BLaER1 treated with 17β-estradiol and CSF1 and Interleukin-3, amounts not matched to agents 10 nM and 100 nM (cell line): Measurements from ENCODE around the gene MPIG6B.
A peak's percentile ranks its signal among the peaks of the same experiment; 100 is the strongest.

Source experiments
- H3K27ac ChIP-seq, 11 experiments: shearing (Covaris generic); formaldehyde crosslinking; 2 replicates each; pipeline ENCODE4 v1.8.1; 2022
- H3K27me3 ChIP-seq, 11 experiments: shearing (Covaris generic); formaldehyde crosslinking; 2 replicates each; pipeline ENCODE4 v1.8.1; 2022
- H3K36me3 ChIP-seq, 11 experiments: shearing (Covaris generic); formaldehyde crosslinking; 2 replicates each; pipeline ENCODE4 v1.8.1; 2022
- H3K4me1 ChIP-seq, 10 experiments: shearing (Covaris generic); formaldehyde crosslinking; 2 replicates each; pipeline ENCODE4 v1.8.1; 2022
- H3K4me2 ChIP-seq, 11 experiments: shearing (Covaris generic); formaldehyde crosslinking; 2 replicates each; pipeline ENCODE4 v1.8.1; 2022
- H3K4me3 ChIP-seq, 10 experiments: shearing (Covaris generic); formaldehyde crosslinking; 2 replicates each; pipeline ENCODE4 v1.8.1; 2022
- H3K9ac ChIP-seq, 11 experiments: shearing (Covaris generic); formaldehyde crosslinking; 2 replicates each; pipeline ENCODE4 v1.8.1; 2022
- H3K9me3 ChIP-seq, 11 experiments: shearing (Covaris generic); formaldehyde crosslinking; replicated peaks in 1 of 11; 2 replicates each; pipeline ENCODE4 v1.8.1; 2022
- H4K20me1 ChIP-seq, 11 experiments: shearing (Covaris generic); formaldehyde crosslinking; 2 replicates each; pipeline ENCODE4 v1.8.1; 2022
- Cebpa-rat ChIP-seq, 11 experiments: shearing (Covaris generic); IDR thresholded peaks; 2 replicates each; pipeline ENCODE4 v1.8.1; 2022

MPIG6B gene

DNA sequence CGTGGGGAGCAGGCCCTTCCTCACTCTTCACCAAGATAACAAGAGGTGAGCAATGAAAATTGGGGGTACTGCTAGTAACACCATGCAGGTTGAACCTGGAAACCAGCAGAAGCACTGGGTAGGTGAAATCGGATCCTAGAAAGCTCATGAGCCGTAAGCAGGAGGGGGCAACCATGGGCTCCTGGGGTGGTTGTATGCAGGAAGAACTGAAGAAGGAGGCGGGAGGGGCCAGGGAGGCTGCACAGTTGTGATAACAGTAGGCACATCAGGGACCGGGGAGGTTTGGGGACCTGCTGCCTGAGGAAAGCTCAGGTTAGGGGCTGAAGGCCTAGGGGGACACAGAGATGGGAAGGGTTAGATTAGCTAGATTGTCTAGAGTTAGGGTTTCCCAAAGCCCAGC lies 36.7 kb upstream of the MPIG6B start:
- Histone ChIP-seq H3K9me3 (no peaks in the 10 kb centered on the region), H3K27ac (no peak overlapping the region), H3K4me2 (no peak overlapping the region), H3K9ac (no peak overlapping the region; a peak in 1 of 22 replicates), H4K20me1 (peaks cover 0 to 34% (median 0%) of the 10 kb centered on the region in 11 experiments; a peak in 7 of 22 replicates), H3K4me1 (peaks cover 9 to 33% (median 23%) of the 10 kb centered on the region in 10 experiments), H3K36me3 (peaks cover 77 to 89% (median 84%) of the 10 kb centered on the region in 11 experiments), H3K4me3 (no peak overlapping the region), H3K27me3 (no peaks in the 10 kb centered on the region)
- TF ChIP-seq Cebpa-rat (IDR thresholded peaks at IDR 0.05): no peak

DNA sequence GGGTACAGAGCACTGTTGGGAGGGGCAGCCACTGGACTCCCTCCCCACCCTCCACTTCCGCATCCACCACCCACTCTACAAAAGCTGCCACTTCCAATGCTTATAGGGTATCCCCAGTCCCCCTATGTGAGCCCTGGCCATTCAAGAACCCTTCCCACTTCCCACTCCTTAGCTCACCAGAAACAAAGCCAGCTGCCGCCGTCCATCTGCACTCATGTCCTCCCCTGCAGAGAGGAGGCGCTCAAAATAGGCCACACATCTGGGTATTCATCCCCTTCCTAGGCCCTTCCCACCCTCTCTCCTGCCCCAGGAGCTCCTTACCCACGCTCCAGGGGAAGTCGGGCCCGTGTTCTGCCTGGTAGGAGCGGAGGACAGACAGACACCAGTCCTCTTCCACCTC lies 35.9 kb upstream of the MPIG6B start:
- H3K4me2 ChIP-seq: no peak overlapping the region
- H3K27me3 ChIP-seq: no peaks in the 10 kb centered on the region
- no peak overlapping the region for H3K27ac ChIP-seq
- no peaks in the 10 kb centered on the region for H3K9me3 ChIP-seq
- peaks cover 84 to 95% (median 91%) of the 10 kb centered on the region in 11 experiments for H3K36me3 ChIP-seq
- no peak overlapping the region for H3K4me3 ChIP-seq
- H3K9ac ChIP-seq: peak overlapping the region in 1 of 11 experiments; percentile 9; a peak in 1 of 22 replicates
- H3K4me1 ChIP-seq: peaks cover under 1 to 24% (median 15%) of the 10 kb centered on the region in 10 experiments; a peak in 18 of 20 replicates
- H4K20me1 ChIP-seq: peaks cover 0 to 34% (median 0%) of the 10 kb centered on the region in 11 experiments; a peak in 6 of 22 replicates
- TF ChIP-seq Cebpa-rat (IDR thresholded peaks at IDR 0.05): no peak

DNA sequence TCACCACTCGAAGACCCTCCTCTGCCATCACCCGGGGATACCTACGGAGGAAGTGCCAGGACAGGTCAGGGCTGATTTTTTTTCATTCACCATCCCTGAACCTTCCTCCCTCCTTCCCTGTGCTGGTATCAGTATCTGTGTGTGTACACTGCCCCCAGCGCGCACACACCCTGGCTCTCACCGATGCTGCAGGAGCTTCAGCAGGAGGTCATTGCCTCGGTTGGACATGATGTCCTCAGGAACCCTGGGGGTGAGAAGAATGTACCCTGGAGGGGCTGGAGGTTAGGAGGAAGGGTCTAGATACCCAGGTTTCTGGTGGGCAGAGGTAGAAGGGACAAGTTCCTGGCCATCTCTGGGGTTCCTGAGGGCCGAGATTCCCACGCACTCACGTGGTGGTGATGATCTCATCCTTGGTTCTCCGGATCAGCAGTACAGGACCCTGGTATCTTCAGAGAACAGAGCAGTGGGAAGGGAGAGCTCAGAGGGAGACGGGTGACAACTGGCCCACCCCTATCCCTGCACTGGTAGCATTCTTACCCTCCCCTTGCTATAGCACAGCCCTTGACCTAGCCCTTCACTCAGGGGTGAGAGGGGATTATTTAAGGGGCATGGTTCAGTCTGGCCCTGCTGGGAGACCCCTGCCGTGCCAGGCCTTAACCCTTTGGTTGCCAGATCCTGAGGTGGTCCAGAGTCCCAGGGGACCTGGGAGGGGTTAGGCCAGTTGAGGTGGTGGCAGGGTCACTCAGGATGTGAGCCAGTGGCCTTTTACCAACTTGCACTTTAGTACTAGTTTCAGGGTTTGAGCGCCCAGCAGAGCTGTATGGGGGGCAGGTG lies 35.1 kb upstream of the MPIG6B start:
- Histone ChIP-seq H3K27ac (no peak overlapping the region), H3K9ac (no peak overlapping the region), H3K36me3 (peaks cover 89 to 99% (median 94%) of the 10 kb centered on the region in 11 experiments), H3K9me3 (no peaks in the 10 kb centered on the region), H4K20me1 (peaks cover 0 to 34% (median 1%) of the 10 kb centered on the region in 11 experiments; a peak in 6 of 22 replicates), H3K27me3 (no peaks in the 10 kb centered on the region), H3K4me1 (peaks cover 0 to 24% (median 12%) of the 10 kb centered on the region in 10 experiments; a peak in 12 of 20 replicates), H3K4me2 (no peak overlapping the region), H3K4me3 (no peak overlapping the region)
- no peak for TF ChIP-seq Cebpa-rat (IDR thresholded peaks at IDR 0.05)

DNA sequence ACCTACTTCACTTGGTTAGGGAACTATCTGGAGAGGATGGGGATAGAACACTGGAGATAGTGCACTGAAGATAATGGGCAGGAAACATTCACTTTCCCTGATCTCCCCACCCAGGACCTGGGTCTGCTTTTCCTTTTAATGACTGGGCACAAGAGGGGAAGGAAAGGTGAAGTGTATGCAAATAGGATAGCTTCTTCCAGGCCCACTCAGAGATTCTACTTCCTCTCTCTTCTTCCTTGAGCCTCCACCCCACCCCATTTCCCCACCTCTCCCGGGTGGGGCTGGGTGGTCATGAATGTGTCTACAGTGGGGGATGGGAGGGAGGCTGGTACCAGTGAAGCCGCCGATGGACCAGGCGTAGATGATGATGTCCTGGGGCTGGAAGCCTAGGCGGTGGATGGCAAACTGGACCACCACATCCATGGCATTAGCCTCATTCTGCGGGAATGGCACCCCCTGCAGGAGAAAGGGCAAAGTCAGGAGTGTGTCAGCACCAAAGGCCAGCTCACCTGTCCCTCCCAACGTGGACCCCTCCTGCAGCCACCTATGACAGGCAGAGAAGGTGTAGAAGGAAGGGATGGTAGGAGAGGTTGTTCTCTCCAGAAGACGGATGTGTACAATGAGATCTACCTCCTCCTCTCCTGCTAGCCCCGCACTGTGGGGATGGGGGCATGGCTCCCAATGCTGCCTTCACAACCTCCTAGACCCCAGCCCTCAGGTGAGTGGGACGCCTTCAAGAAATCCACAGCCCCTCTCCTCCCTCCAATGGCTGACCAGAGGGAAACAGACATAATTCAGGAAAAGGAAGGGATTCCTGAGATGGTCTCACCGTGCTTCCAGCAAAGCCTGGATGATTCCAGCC lies 33.7 kb upstream of the MPIG6B start:
- H3K9me3 ChIP-seq: no peaks in the 10 kb centered on the region
- no peaks in the 10 kb centered on the region for H3K27me3 ChIP-seq
- no peak overlapping the region for H3K27ac ChIP-seq
- peaks cover 0 to 34% (median 3%) of the 10 kb centered on the region in 11 experiments; a peak in 6 of 22 replicates for H4K20me1 ChIP-seq
- peaks cover 0 to 24% (median 12%) of the 10 kb centered on the region in 10 experiments; a peak in 12 of 20 replicates for H3K4me1 ChIP-seq
- peak overlapping the region in 2 of 11 experiments; percentile 43 to 46; a peak in 1 of 22 replicates for H3K9ac ChIP-seq
- H3K4me3 ChIP-seq: no peak overlapping the region
- peak overlapping the region in 6 of 11 experiments; percentile 19 to 57 (median 49); a peak in 11 of 22 replicates for H3K4me2 ChIP-seq
- peaks cover 93 to 99% (median 95%) of the 10 kb centered on the region in 11 experiments for H3K36me3 ChIP-seq
- TF ChIP-seq Cebpa-rat (IDR thresholded peaks at IDR 0.05): no peak

DNA sequence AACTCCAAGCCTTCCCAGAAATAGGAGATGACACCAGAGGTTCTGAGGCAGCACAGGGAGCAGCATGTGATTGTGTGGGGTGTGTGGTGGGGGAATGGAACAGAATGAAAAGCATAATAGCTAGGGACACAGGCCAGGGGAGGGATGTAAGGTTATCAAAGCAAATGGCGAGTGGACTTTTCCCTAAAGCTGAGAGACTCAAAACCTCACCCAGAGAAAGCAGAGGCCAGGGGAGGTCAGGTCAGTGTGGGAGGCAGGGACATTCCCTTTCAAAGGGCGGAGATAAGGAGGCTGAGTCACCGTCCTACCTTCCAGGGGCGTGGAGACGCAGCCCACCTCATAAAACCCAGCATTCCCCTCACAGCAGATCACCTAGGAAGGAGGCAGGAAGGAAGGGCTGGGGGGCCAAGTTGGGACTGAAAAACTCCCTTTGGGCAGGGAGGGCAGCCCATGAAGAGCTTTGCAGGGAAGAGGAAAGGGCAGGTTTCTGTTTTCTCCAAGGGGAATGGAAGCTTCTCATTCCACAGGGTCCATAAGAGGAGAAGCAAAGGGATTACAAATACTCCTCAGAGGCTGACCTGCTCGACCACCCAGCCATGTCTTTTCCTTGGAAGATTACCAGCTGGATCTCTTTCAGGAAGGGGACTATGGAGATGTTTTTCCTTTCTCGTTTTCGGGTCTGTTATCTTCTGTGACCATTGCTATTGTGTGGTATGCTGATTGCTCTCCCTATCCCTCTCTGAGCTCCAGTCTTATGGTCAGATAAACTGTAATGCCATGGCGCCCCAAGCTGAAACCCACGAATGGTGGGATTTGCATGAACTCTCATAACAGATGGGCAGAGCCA lies 32.7 kb upstream of the MPIG6B start:
- TF ChIP-seq Cebpa-rat (IDR thresholded peaks at IDR 0.05): no peak
- Histone ChIP-seq H3K27me3 (no peaks in the 10 kb centered on the region), H4K20me1 (peaks cover 0 to 34% (median 4%) of the 10 kb centered on the region in 11 experiments; a peak in 7 of 22 replicates), H3K9ac (peak overlapping the region in 4 of 11 experiments; percentile 13 to 46 (median 29); a peak in 6 of 22 replicates), H3K27ac (peak overlapping the region in 1 of 11 experiments; percentile 13; a peak in 1 of 22 replicates), H3K36me3 (peaks cover 97 to 100% (median 98%) of the 10 kb centered on the region in 11 experiments), H3K9me3 (no peaks in the 10 kb centered on the region), H3K4me2 (peak overlapping the region in 5 of 11 experiments; percentile 39 to 57 (median 52); a peak in 7 of 22 replicates), H3K4me1 (peaks cover 0 to 24% (median 12%) of the 10 kb centered on the region in 10 experiments; a peak in 12 of 20 replicates), H3K4me3 (no peak overlapping the region)

GRCh38 chr6:31691078-31691463 lies 32.1 kb upstream of the MPIG6B start:
- Histone ChIP-seq H3K4me1 (peaks cover 0 to 24% (median 12%) of the 10 kb centered on the region in 10 experiments; a peak in 12 of 20 replicates), H3K36me3 (peaks cover 97 to 100% (median 98%) of the 10 kb centered on the region in 11 experiments), H4K20me1 (peaks cover 0 to 34% (median 4%) of the 10 kb centered on the region in 11 experiments; a peak in 7 of 22 replicates), H3K4me2 (0 out of 22 replicates have a peak overlapping the region, but pooled peaks of 1 of the 11 experiments have one; percentile 56), H3K9ac (peak overlapping the region in 3 of 11 experiments; percentile 13 to 43 (median 21); a peak in 5 of 22 replicates), H3K4me3 (no peak overlapping the region), H3K27ac (no peak overlapping the region), H3K9me3 (no peaks in the 10 kb centered on the region), H3K27me3 (no peaks in the 10 kb centered on the region)
- no peak for TF ChIP-seq Cebpa-rat (IDR thresholded peaks at IDR 0.05)

- Histone ChIP-seq H3K4me1 (peaks cover 0 to 24% (median 12%) of the 10 kb centered on the region in 10 experiments; a peak in 12 of 20 replicates), H3K36me3 (peaks cover 97 to 100% (median 98%) of the 10 kb centered on the region in 11 experiments)
- TF ChIP-seq Cebpa-rat (IDR thresholded peaks at IDR 0.05): no peak
Measured at GRCh38 chr6:31691564-31692108, 31.5 kb upstream of the MPIG6B start.

More at GRCh38 chr6:31691564-31692108, 31.5 kb upstream of the MPIG6B start:
- Histone ChIP-seq H3K4me3 (no peak overlapping the region), H3K27me3 (no peaks in the 10 kb centered on the region), H3K9ac (no peak overlapping the region), H3K4me2 (no peak overlapping the region), H3K27ac (no peak overlapping the region), H3K9me3 (no peaks in the 10 kb centered on the region), H4K20me1 (peaks cover 0 to 39% (median 5%) of the 10 kb centered on the region in 11 experiments; a peak in 10 of 22 replicates)
